DND-41 (cell line): ENCODE data around the gene COL23A1.

Experiments
- ATAC-seq: fragments of 200-7000 bp; cut with Tn5 transposase; 3 replicates; pipeline ENCODE4 v1.9.1; 2021; ENCODE audit warnings: low read depth; ENCODE audit not compliant: insufficient read depth
- DNase-seq: peaks from one replicate; pipeline ENCODE4 v3.0.0-alpha.2; 2020
- H2AFZ ChIP-seq: 2 replicates; pipeline ENCODE4 v1.6.0; 2012; ENCODE audit warnings: low read depth, low read length
- H3K27ac ChIP-seq: 2 replicates; pipeline ENCODE4 v1.5.1; 2012; ENCODE audit warnings: low read length, inconsistent platforms
- H3K27me3 ChIP-seq: fragments of 200-600 bp; sonication (generic); 2 replicates; pipeline ENCODE4 v1.6.0; 2012; ENCODE audit warnings: low read length, mild to moderate bottlenecking, inconsistent platforms; ENCODE audit not compliant: insufficient read depth, poor library complexity
- H3K36me3 ChIP-seq: 2 replicates; pipeline ENCODE4 v1.5.1; 2012; ENCODE audit warnings: low read length, inconsistent platforms; ENCODE audit not compliant: insufficient read depth
- H3K4me1 ChIP-seq: 2 replicates; pipeline ENCODE4 v1.5.1; 2012; ENCODE audit warnings: mild to moderate bottlenecking, low read length; ENCODE audit not compliant: insufficient read depth
- H3K4me2 ChIP-seq: 2 replicates; pipeline ENCODE4 v1.6.0; 2012; ENCODE audit warnings: mild to moderate bottlenecking, moderate library complexity, low read length, inconsistent platforms; ENCODE audit not compliant: insufficient read depth
- H3K4me3 ChIP-seq, 2 experiments: fragments of 200-600 bp in 1 of 2; shearing (Covaris generic) in 1 of 2; 2 replicates each; pipeline ENCODE4 v1.5.1; 2012 to 2016; ENCODE audit warnings: inconsistent platforms in 2 of 2, low read length in 2 of 2, mild to moderate bottlenecking in 2 of 2, low read depth in 1 of 2, moderate library complexity in 1 of 2
- H3K79me2 ChIP-seq: 2 replicates; pipeline ENCODE4 v1.6.0; 2012; ENCODE audit warnings: low read length, inconsistent platforms; ENCODE audit not compliant: insufficient read depth
- H3K9ac ChIP-seq: 2 replicates; pipeline ENCODE4 v1.6.0; 2012; ENCODE audit warnings: low read depth, mild to moderate bottlenecking, inconsistent platforms, low read length, moderate library complexity
- H3K9me3 ChIP-seq: 2 replicates; pipeline ENCODE4 v1.5.1; 2012; ENCODE audit warnings: low read length, moderate library complexity, mild to moderate bottlenecking, inconsistent platforms; ENCODE audit not compliant: insufficient read depth, severe bottlenecking
- H4K20me1 ChIP-seq: 2 replicates; pipeline ENCODE4 v1.6.0; 2012; ENCODE audit warnings: low read length; ENCODE audit not compliant: insufficient read depth
- CTCF ChIP-seq: IDR thresholded peaks from 2 replicates; pipeline ENCODE4 v1.5.1; 2012; ENCODE audit warnings: borderline replicate concordance, low read length, moderate library complexity, mild to moderate bottlenecking; ENCODE audit not compliant: poor library complexity, severe bottlenecking; ENCODE audit errors: extremely low read depth
- EZH2 ChIP-seq: IDR thresholded peaks from 3 replicates; pipeline ENCODE4 v1.6.1; 2012; ENCODE audit warnings: borderline replicate concordance, low read depth, mild to moderate bottlenecking, moderate library complexity, low read length, inconsistent platforms; ENCODE audit not compliant: severe bottlenecking

The COL23A1 gene

DNA sequence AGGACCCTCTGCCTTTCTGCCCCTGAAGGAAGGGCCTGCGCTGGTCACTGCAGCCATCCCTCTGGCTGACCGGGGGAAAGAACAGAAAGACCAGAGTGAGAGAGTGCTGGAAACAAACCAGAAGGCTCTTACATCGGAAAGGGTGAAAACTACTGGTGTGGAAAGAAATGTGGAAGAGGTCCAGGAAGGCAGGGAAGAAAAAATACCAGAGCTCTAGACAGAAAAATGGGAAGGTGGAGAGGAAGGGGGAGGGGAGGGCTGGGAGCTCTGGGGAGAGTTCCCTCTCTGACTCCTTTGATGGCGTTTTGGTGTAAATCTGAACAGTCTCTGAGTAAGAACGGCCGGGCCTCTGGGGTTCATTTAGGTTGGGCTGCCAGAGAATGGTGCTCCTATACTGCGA is 47.7 kb downstream of the COL23A1 start:
- no peak for DNase-seq
- no peaks in the 10 kb centered on the region for H3K9me3 ChIP-seq
- no peaks in the 10 kb centered on the region for H4K20me1 ChIP-seq
- H2AFZ ChIP-seq, result no peak overlapping the region
- TF ChIP-seq EZH2, result no peak
- no peak for TF ChIP-seq CTCF
- no peak overlapping the region for H3K9ac ChIP-seq
- H3K4me1 ChIP-seq, result no peaks in the 10 kb centered on the region
- no peak for ATAC-seq
- no peaks in the 10 kb centered on the region for H3K36me3 ChIP-seq
- no peak overlapping the region for H3K27ac ChIP-seq
- no peak overlapping the region for H3K4me3 ChIP-seq
- no peaks in the 10 kb centered on the region for H3K79me2 ChIP-seq
- H3K27me3 ChIP-seq, result no peaks in the 10 kb centered on the region
- no peak overlapping the region for H3K4me2 ChIP-seq

GRCh38 chr5:178540526-178540925 is 49.7 kb downstream of the COL23A1 start:
- H3K79me2 ChIP-seq, result no peaks in the 10 kb centered on the region
- no peak overlapping the region for H2AFZ ChIP-seq
- H3K4me3 ChIP-seq, result no peak overlapping the region
- H4K20me1 ChIP-seq, result no peaks in the 10 kb centered on the region
- H3K4me2 ChIP-seq, result no peak overlapping the region
- no peaks in the 10 kb centered on the region for H3K27me3 ChIP-seq
- ATAC-seq, result no peak
- H3K27ac ChIP-seq, result no peak overlapping the region
- no peaks in the 10 kb centered on the region for H3K9me3 ChIP-seq
- DNase-seq, result no peak
- TF ChIP-seq CTCF (no peak), EZH2 (no peak)
- no peaks in the 10 kb centered on the region for H3K4me1 ChIP-seq
- no peaks in the 10 kb centered on the region for H3K36me3 ChIP-seq
- H3K9ac ChIP-seq, result no peak overlapping the region

- no peak overlapping the region for H3K4me3 ChIP-seq
- H3K4me2 ChIP-seq, result no peak overlapping the region
- H3K79me2 ChIP-seq, result no peaks in the 10 kb centered on the region
- no peak overlapping the region for H2AFZ ChIP-seq
- H3K9ac ChIP-seq, result no peak overlapping the region
- no peak for ATAC-seq
- no peaks in the 10 kb centered on the region for H3K36me3 ChIP-seq
- TF ChIP-seq CTCF (no peak), EZH2 (no peak)
- no peaks in the 10 kb centered on the region for H3K27me3 ChIP-seq
- H3K4me1 ChIP-seq, result no peaks in the 10 kb centered on the region
- no peaks in the 10 kb centered on the region for H4K20me1 ChIP-seq
- no peak for DNase-seq
- no peak overlapping the region for H3K27ac ChIP-seq
- no peaks in the 10 kb centered on the region for H3K9me3 ChIP-seq
Observed at GRCh38 chr5:178538741-178539229, 51.4 kb downstream of the COL23A1 start.
